Erythroblast (primary cell): ENCODE data around the gene IP6K3.

Source experiments
- DNase-seq, 2 experiments: peaks; one replicate each; lab custom pipeline; 2025; lab: John Stamatoyannopoulos, UW
- GATA1 ChIP-seq: IDR thresholded peaks from 2 replicates; pipeline ENCODE4 v1.6.1; 2011; ENCODE audit warnings: low read depth, mild to moderate bottlenecking, control low read depth, low read length, moderate library complexity
- POLR2A ChIP-seq: IDR thresholded peaks from 2 replicates; pipeline ENCODE4 v1.6.1; 2011; ENCODE audit warnings: mild to moderate bottlenecking, low read length

Gene IP6K3

GRCh38 chr6:33689879-33690278 lies 56.8 kb downstream of the IP6K3 start:
- TF ChIP-seq GATA1 (no peak), POLR2A (no peak)
- no peak for DNase-seq

- no peak for TF ChIP-seq GATA1
- TF ChIP-seq POLR2A, result no peak
- DNase-seq, result no peak
Observed at GRCh38 chr6:33689148-33689494, 57.6 kb downstream of the IP6K3 start.

GRCh38 chr6:33688451-33689147 lies 58.1 kb downstream of the IP6K3 start:
- TF ChIP-seq GATA1 (no peak), POLR2A (no peak)
- no peak for DNase-seq

GRCh38 chr6:33688006-33688405 lies 58.7 kb downstream of the IP6K3 start:
- no peak for TF ChIP-seq POLR2A
- no peak for TF ChIP-seq GATA1
- no peak for DNase-seq

GRCh38 chr6:33686981-33687975 lies 59.4 kb downstream of the IP6K3 start:
- TF ChIP-seq GATA1, result no peak
- TF ChIP-seq POLR2A, result no peak
- no peak for DNase-seq

- no peak for DNase-seq
Observed at GRCh38 chr6:33686225-33686924, 60.3 kb downstream of the IP6K3 start.

GRCh38 chr6:33685411-33686224 lies 61.1 kb downstream of the IP6K3 start:
- TF ChIP-seq GATA1, result no peak
- no peak for TF ChIP-seq POLR2A

More at GRCh38 chr6:33686225-33686924, 60.3 kb downstream of the IP6K3 start:
- no peak for TF ChIP-seq POLR2A

GRCh38 chr6:33684983-33685382 lies 61.7 kb downstream of the IP6K3 start:
- no peak for DNase-seq
- no peak for TF ChIP-seq POLR2A
- no peak for TF ChIP-seq GATA1

More at GRCh38 chr6:33685411-33686224, 61.1 kb downstream of the IP6K3 start:
- no peak for DNase-seq

GRCh38 chr6:33684428-33684896 lies 62.2 kb downstream of the IP6K3 start:
- no peak for TF ChIP-seq POLR2A
- no peak for TF ChIP-seq GATA1
- no peak for DNase-seq

GRCh38 chr6:33683576-33684427 lies 62.9 kb downstream of the IP6K3 start:
- no peak for TF ChIP-seq GATA1
- no peak for TF ChIP-seq POLR2A
- DNase-seq, result no peak

- TF ChIP-seq POLR2A, result no peak
- TF ChIP-seq GATA1, result no peak
Observed at GRCh38 chr6:33683051-33683571, 63.6 kb downstream of the IP6K3 start.

GRCh38 chr6:33682341-33682740 lies 64.4 kb downstream of the IP6K3 start:
- TF ChIP-seq POLR2A (no peak), GATA1 (no peak)
- no peak for DNase-seq

More at GRCh38 chr6:33683051-33683571, 63.6 kb downstream of the IP6K3 start:
- DNase-seq, result no peak
